Right lobe of liver (tissue), 4 donors: ENCODE measurements around the gene DSC1.
"Not testable (repeated sequence)": the region's sequence is repeated elsewhere in the genome, so short reads cannot be mapped to it uniquely, and the experiment has no call there.

Experiments
- POLR2A ChIP-seq: fragments of 450-650 bp; IDR thresholded peaks from one replicate; pipeline ENCODE4 v1.6.1; 2017; ENCODE audit warnings: antibody characterized with exemption, mild to moderate bottlenecking
- TF ChIP-seq, protein P1 (sequence below), 4 donors: fragments of 200-600 bp in 3 of 4; fragments of 450-650 bp in 1 of 4; IDR thresholded peaks; one replicate each; pipeline versions ENCODE4 v1.5.1 to v1.8.0; 2016 to 2022; ENCODE audit warnings: antibody characterized with exemption in 4 of 4, mild to moderate bottlenecking in 2 of 4
- donor health status: DM: no; HTN: no; CAD: no.
- donor health status: DM: no; HTN: no; CAD: no.
- donor health status: DM: no; HTN: yes; CAD: no.

DNA sequence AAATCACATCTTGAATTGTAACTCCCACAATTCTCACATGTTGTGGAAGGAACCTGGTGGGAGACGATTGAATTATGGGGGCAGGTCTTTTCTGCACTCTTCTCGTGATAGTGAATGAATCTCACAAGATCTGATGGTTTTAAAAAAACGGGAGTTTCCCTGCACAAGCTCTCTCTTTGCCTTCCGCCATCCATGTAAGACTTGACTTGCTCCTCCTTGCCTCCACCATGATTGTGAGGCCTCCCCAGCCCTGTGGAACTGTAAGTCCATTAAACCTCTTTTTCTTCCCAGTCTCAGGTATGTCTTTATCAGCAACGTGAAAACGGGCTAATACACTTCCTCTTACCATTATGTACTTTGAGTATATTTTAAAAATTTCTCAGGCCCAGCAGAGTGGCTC lies 14.7 kb upstream of the DSC1 start:
- TF ChIP-seq, protein P1, sequence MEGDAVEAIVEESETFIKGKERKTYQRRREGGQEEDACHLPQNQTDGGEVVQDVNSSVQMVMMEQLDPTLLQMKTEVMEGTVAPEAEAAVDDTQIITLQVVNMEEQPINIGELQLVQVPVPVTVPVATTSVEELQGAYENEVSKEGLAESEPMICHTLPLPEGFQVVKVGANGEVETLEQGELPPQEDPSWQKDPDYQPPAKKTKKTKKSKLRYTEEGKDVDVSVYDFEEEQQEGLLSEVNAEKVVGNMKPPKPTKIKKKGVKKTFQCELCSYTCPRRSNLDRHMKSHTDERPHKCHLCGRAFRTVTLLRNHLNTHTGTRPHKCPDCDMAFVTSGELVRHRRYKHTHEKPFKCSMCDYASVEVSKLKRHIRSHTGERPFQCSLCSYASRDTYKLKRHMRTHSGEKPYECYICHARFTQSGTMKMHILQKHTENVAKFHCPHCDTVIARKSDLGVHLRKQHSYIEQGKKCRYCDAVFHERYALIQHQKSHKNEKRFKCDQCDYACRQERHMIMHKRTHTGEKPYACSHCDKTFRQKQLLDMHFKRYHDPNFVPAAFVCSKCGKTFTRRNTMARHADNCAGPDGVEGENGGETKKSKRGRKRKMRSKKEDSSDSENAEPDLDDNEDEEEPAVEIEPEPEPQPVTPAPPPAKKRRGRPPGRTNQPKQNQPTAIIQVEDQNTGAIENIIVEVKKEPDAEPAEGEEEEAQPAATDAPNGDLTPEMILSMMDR (IDR thresholded peaks at IDR 0.05) = not testable (repeated sequence)
- not testable (repeated sequence) for TF ChIP-seq POLR2A
